ENCODE measurements around the gene TMEM106C.

The TMEM106C gene

GRCh38 chr12:47987411-47988072 is 24.1 kb downstream of the TMEM106C start:
- H3K9me3 ChIP-seq, result no peaks in the 10 kb centered on the region
- DNase-seq, result no peak
- H3K27me3 ChIP-seq, result peaks cover 0 to 9% of the 10 kb centered on the region in 2 donors
- no peak for TF ChIP-seq CTCF (IDR thresholded peaks at IDR 0.05)
- no peaks in the 10 kb centered on the region for H3K4me1 ChIP-seq
- H3K27ac ChIP-seq, result no peak overlapping the region
- no peak overlapping the region for H3K4me3 ChIP-seq
- intact Hi-C loops (cut with DNase I; ENCODE audit: low total_unique reads), result no loop called here
- H3K36me3 ChIP-seq, result no peaks in the 10 kb centered on the region

DNA sequence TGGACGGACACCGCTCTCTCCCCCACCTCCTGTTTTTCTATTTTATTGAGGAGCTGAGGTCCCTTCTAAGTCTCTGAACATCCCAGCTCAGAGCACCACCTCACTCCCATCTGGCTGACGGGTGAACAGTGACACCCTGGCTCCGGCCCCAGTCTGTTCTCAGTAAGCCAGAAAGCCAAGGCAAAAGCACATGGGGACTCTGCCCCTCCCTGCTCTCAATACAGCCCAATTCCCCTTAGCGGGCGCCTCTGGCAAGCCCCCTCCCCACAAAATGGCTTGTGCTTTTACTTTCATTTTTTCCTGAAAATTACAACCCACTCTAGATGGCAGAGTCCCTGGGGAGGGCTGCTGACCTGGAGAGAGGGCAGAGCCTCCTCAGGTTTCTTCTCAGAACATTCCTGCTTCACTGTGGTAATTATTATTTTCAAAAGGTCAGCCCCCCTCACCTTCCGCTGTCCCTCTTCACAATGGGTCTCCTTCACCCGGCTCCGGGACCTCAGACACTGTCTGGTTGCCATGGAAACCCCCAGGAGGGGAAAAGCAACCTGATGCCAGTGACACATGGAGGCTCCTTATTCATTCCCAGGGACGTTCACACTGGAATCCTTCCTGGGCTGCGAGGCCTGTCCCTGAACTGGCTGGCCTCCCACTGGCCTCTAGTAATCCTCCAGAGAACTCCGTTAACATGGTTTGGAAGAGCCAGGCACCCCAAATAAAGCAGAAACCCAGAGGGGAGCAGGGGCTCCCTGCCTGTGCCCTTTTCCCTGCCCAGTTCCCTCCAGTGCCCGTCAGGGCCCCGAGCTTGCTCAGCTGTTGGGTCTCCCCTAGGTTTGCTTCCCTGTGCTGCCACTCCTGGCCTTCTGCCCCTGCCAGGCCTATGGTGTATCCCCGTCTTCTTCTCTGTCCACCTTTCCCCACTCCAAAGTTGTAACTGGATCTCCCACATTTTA is 25.0 kb downstream of the TMEM106C start:
- DNase-seq, result peak; percentile 6 to 38
- Histone ChIP-seq H3K9me3 (no peaks in the 10 kb centered on the region), H3K27me3 (peaks cover 0 to 3% of the 10 kb centered on the region in 2 donors), H3K4me1 (no peaks in the 10 kb centered on the region), H3K36me3 (no peaks in the 10 kb centered on the region), H3K27ac (no peak overlapping the region), H3K4me3 (no peak overlapping the region)
- intact Hi-C loops (cut with DNase I; ENCODE audit: low total_unique reads), result no loop called here
- TF ChIP-seq CTCF (IDR thresholded peaks at IDR 0.05), result no peak

DNA sequence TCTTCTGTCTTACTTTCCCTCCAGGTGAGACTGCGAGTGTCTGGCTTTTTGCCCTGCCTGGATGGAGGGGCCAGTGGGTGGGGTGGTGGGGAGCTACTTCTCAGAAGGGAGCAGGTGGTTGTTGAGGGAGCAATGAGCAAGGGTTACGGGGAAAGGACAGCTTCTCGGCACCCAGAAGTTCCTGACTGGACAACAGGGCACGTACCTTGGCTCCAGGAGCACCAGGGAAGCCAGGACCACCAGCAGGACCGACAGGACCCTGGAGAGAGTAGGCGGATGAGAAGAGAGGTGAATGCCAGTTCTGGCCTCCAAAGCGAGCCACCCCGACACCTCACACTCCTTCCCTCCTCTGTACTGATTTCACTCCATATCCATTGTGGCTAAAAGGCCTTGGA is 25.6 kb downstream of the TMEM106C start:
- Histone ChIP-seq H3K27ac (no peak overlapping the region), H3K9me3 (no peaks in the 10 kb centered on the region), H3K27me3 (peaks cover 0 to 2% of the 10 kb centered on the region in 2 donors), H3K4me1 (no peaks in the 10 kb centered on the region), H3K36me3 (no peaks in the 10 kb centered on the region), H3K4me3 (no peak overlapping the region)
- DNase-seq, result peak in 1 of 2 donors; percentile 52
- TF ChIP-seq CTCF (IDR thresholded peaks at IDR 0.05), result no peak
- intact Hi-C loops (cut with DNase I; ENCODE audit: low total_unique reads), result no loop called here

DNA sequence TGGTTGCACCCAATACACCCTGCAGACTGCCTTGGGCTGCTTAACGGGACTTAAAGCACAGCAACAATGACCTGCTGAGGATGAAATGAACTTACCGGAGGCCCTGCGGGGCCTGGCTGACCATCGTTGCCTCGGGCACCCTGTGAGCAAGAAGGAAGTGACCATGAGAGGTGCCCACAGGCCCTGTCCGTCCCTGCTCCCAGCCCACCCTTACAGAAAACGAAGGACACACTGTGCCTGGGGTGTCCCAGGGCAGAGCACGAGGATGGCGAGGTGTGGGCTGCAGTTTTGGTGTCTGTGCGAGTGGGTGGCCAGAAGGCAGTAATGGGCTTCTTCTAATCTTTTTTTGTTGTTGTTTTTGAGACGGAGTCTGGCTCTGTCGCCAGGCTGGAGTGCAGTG is 26.3 kb downstream of the TMEM106C start:
- Histone ChIP-seq H3K27ac (no peak overlapping the region), H3K4me1 (no peaks in the 10 kb centered on the region), H3K4me3 (no peak overlapping the region), H3K27me3 (peaks cover 0 to 2% of the 10 kb centered on the region in 2 donors), H3K9me3 (no peaks in the 10 kb centered on the region), H3K36me3 (no peaks in the 10 kb centered on the region)
- intact Hi-C loops (cut with DNase I; ENCODE audit: low total_unique reads), result no loop called here
- DNase-seq, result peak in 1 of 2 donors; percentile 33
- no peak for TF ChIP-seq CTCF (IDR thresholded peaks at IDR 0.05)

- H3K36me3 ChIP-seq, result no peaks in the 10 kb centered on the region
- no peak for TF ChIP-seq CTCF (IDR thresholded peaks at IDR 0.05)
- intact Hi-C loops (cut with DNase I; ENCODE audit: low total_unique reads), result no loop called here
- H3K27me3 ChIP-seq, result peaks cover 0 to 4% of the 10 kb centered on the region in 2 donors
- H3K27ac ChIP-seq, result no peak overlapping the region
- H3K4me3 ChIP-seq, result no peak overlapping the region
- H3K9me3 ChIP-seq, result no peaks in the 10 kb centered on the region
- DNase-seq, result peak in 1 of 2 donors; percentile 34
- no peaks in the 10 kb centered on the region for H3K4me1 ChIP-seq
Observed at GRCh38 chr12:47990351-47991105, 27.1 kb downstream of the TMEM106C start.
